BLaER1 treated with 17β-estradiol and CSF1 and Interleukin-3, amounts not matched to agents 10 nM and 100 nM (cell line): ENCODE measurements around the gene LAD1.

Experiments
- H3K27ac ChIP-seq, 11 experiments: shearing (Covaris generic); formaldehyde crosslinking; 2 replicates each; pipeline ENCODE4 v1.8.1; 2022
- H3K27me3 ChIP-seq, 11 experiments: shearing (Covaris generic); formaldehyde crosslinking; 2 replicates each; pipeline ENCODE4 v1.8.1; 2022
- H3K36me3 ChIP-seq, 11 experiments: shearing (Covaris generic); formaldehyde crosslinking; 2 replicates each; pipeline ENCODE4 v1.8.1; 2022
- H3K4me1 ChIP-seq, 10 experiments: shearing (Covaris generic); formaldehyde crosslinking; 2 replicates each; pipeline ENCODE4 v1.8.1; 2022
- H3K4me2 ChIP-seq, 11 experiments: shearing (Covaris generic); formaldehyde crosslinking; 2 replicates each; pipeline ENCODE4 v1.8.1; 2022
- H3K4me3 ChIP-seq, 10 experiments: shearing (Covaris generic); formaldehyde crosslinking; 2 replicates each; pipeline ENCODE4 v1.8.1; 2022
- H3K9ac ChIP-seq, 11 experiments: shearing (Covaris generic); formaldehyde crosslinking; 2 replicates each; pipeline ENCODE4 v1.8.1; 2022
- H3K9me3 ChIP-seq, 11 experiments: shearing (Covaris generic); formaldehyde crosslinking; replicated peaks in 1 of 11; 2 replicates each; pipeline ENCODE4 v1.8.1; 2022
- H4K20me1 ChIP-seq, 11 experiments: shearing (Covaris generic); formaldehyde crosslinking; 2 replicates each; pipeline ENCODE4 v1.8.1; 2022
- Cebpa-rat ChIP-seq, 11 experiments: shearing (Covaris generic); IDR thresholded peaks; 2 replicates each; pipeline ENCODE4 v1.8.1; 2022

The LAD1 gene

DNA sequence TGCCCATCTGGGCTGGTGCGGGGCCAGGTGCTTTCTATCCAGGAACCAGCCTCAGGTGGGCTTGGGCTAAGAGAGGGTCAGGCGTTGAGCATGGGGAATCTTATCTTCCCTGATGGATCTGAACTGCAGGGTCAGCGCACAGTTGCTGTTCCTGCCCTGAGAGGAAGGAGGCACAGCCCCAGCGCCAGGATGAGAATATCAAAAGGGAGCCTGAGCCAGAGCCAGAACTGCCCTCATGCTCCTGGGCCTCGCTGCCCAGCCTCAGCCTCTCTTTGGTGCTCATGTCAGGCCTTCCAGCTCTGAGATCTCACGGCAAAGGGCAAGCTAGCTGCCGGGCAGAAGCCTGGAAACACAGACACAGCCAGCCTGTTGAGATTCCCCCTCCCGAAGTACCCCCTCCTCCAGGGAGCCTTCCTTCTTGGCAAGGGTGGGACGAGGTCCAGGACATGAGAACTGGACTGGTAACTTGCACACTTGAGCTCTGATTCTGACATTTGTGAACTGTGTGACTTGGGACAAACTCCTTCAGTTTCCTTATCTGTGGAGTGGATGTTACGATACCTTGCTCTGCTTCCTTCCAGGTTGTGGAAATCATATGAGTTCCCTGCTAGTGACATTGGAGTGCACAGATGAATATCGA, 1.2 kb upstream of the LAD1 start:
- no peak for TF ChIP-seq Cebpa-rat (IDR thresholded peaks at IDR 0.05)
- Histone ChIP-seq H3K9ac (no peak overlapping the region), H3K4me2 (0 out of 22 replicates have a peak overlapping the region, but pooled peaks of 1 of the 11 experiments have one; percentile 12)

DNA sequence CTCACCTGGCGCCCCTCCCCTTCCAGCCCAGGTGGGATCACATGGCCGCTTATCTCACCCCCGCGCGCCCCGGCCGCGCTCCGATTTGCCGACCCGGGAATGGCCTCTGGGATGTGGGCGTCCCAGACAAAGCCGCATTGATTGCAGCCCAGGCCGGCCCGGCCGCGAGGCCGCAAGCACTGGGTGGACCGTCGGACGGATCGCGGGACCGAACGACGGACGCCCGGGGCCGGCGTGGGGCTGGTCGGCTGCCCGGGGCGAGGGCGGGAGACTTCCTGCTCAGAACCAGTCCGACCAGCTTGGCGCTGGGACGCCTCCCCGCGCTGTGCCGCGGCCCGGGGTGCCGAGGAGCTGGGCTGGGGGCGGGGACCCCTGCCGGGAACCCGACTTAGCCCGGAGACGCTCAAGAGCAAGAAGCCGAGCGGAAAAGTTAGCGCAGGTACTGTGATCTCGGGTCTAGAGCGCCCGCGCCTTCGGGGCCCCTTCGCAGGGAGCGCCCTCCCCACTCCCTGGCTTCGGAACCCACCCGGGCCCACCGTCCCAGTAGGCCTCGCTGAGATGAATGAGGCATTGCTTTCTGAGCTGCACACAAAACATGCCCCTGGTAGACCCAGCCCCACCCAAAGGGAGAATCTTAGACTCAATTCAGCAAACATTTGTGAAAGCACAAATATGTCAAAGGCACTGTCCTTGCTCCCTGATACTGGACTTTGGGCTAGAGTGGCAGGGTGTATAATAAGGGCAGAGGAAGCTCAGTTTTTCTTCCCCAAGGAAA, 415 bp upstream of the LAD1 start:
- Histone ChIP-seq H3K4me2 (no peak overlapping the region), H3K27me3 (no peaks in the 10 kb centered on the region), H3K27ac (no peak overlapping the region), H3K4me3 (no peak overlapping the region), H3K36me3 (no peaks in the 10 kb centered on the region), H3K9ac (no peak overlapping the region), H3K9me3 (no peaks in the 10 kb centered on the region), H4K20me1 (no peaks in the 10 kb centered on the region; a peak in 2 of 22 replicates), H3K4me1 (peaks cover 8 to 52% (median 32%) of the 10 kb centered on the region in 10 experiments)
- TF ChIP-seq Cebpa-rat (IDR thresholded peaks at IDR 0.05), result no peak

More for the DNA sequence above, 1.2 kb upstream of the LAD1 start:
- Histone ChIP-seq H3K4me1 (peaks cover 16 to 52% (median 33%) of the 10 kb centered on the region in 10 experiments), H3K27me3 (no peaks in the 10 kb centered on the region), H3K36me3 (no peaks in the 10 kb centered on the region), H3K9me3 (no peaks in the 10 kb centered on the region), H3K4me3 (no peak overlapping the region), H4K20me1 (no peaks in the 10 kb centered on the region; a peak in 2 of 22 replicates), H3K27ac (no peak overlapping the region)

- Histone ChIP-seq H3K9ac (no peak overlapping the region), H3K36me3 (no peaks in the 10 kb centered on the region), H3K27me3 (no peaks in the 10 kb centered on the region), H3K27ac (no peak overlapping the region), H3K4me1 (peaks cover 0 to 59% (median 32%) of the 10 kb centered on the region in 10 experiments; a peak in 15 of 20 replicates), H3K4me2 (peak overlapping the region in 6 of 11 experiments; percentile 29 to 56 (median 46); a peak in 9 of 22 replicates), H4K20me1 (no peaks in the 10 kb centered on the region; a peak in 2 of 22 replicates), H3K4me3 (no peak overlapping the region), H3K9me3 (no peaks in the 10 kb centered on the region)
- no peak for TF ChIP-seq Cebpa-rat (IDR thresholded peaks at IDR 0.05)
Observed at GRCh38 chr1:201397675-201398074, 1.4 kb downstream of the LAD1 start.

DNA sequence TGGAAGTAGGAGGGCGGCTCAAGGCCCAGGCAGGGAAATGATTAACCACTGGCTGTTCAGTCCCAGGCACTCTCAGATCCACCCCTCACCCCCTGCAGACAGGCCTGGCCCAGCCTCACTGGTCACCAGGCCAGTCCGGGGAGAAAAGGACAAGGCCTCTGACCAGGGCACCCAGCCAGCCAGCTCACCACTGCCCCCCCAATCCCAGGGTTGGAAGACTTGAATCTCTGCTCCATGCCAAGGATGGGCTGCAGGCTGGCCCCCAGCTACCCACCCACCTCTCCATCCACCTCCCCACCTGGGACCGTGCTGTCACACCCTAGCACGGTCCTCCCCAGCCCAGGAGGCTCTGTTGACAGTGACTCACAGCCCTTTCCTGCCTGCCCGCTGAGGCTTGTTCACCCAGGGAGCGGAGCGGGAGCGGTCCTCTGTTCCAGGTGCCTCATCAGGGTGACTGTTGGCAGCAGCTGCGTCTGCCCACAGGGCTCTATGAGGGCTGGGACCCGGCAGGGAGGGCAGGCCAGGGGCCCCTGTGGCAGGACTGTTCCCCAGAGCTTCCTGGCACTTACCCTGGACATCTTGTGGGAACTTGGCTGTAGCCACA, 2.2 kb downstream of the LAD1 start:
- no peak overlapping the region for H3K9ac ChIP-seq
- no peaks in the 10 kb centered on the region for H3K27me3 ChIP-seq
- no peak overlapping the region for H3K27ac ChIP-seq
- H3K4me2 ChIP-seq, result peak overlapping the region in 9 of 11 experiments; percentile 19 to 56 (median 46); a peak in 16 of 22 replicates
- H4K20me1 ChIP-seq, result no peaks in the 10 kb centered on the region; a peak in 2 of 22 replicates
- TF ChIP-seq Cebpa-rat (IDR thresholded peaks at IDR 0.05), result no peak
- H3K9me3 ChIP-seq, result no peaks in the 10 kb centered on the region
- H3K4me1 ChIP-seq, result peaks cover 0 to 62% (median 32%) of the 10 kb centered on the region in 10 experiments; a peak in 16 of 20 replicates
- H3K4me3 ChIP-seq, result no peak overlapping the region
- no peaks in the 10 kb centered on the region for H3K36me3 ChIP-seq

- no peaks in the 10 kb centered on the region; a peak in 2 of 22 replicates for H4K20me1 ChIP-seq
- no peak overlapping the region for H3K4me3 ChIP-seq
- no peak overlapping the region for H3K27ac ChIP-seq
- H3K4me2 ChIP-seq, result peak overlapping the region in 2 of 11 experiments; percentile 14 to 20; a peak in 1 of 22 replicates
- H3K4me1 ChIP-seq, result peaks cover 0 to 55% (median 31%) of the 10 kb centered on the region in 10 experiments; a peak in 16 of 20 replicates
- no peaks in the 10 kb centered on the region for H3K36me3 ChIP-seq
- no peaks in the 10 kb centered on the region for H3K27me3 ChIP-seq
- H3K9ac ChIP-seq, result no peak overlapping the region
- no peak for TF ChIP-seq Cebpa-rat (IDR thresholded peaks at IDR 0.05)
- no peaks in the 10 kb centered on the region for H3K9me3 ChIP-seq
Observed at GRCh38 chr1:201395936-201396335, 3.2 kb downstream of the LAD1 start.

- Histone ChIP-seq H4K20me1 (no peaks in the 10 kb centered on the region; a peak in 2 of 22 replicates), H3K4me2 (peak overlapping the region in 9 of 11 experiments; percentile 5 to 54 (median 37); a peak in 15 of 22 replicates), H3K4me3 (no peak overlapping the region), H3K36me3 (no peaks in the 10 kb centered on the region), H3K4me1 (peaks cover 0 to 55% (median 29%) of the 10 kb centered on the region in 10 experiments; a peak in 16 of 20 replicates), H3K27ac (no peak overlapping the region), H3K27me3 (no peaks in the 10 kb centered on the region), H3K9ac (no peak overlapping the region), H3K9me3 (no peaks in the 10 kb centered on the region)
- no peak for TF ChIP-seq Cebpa-rat (IDR thresholded peaks at IDR 0.05)
Observed at GRCh38 chr1:201394591-201394990, 4.5 kb downstream of the LAD1 start.

DNA sequence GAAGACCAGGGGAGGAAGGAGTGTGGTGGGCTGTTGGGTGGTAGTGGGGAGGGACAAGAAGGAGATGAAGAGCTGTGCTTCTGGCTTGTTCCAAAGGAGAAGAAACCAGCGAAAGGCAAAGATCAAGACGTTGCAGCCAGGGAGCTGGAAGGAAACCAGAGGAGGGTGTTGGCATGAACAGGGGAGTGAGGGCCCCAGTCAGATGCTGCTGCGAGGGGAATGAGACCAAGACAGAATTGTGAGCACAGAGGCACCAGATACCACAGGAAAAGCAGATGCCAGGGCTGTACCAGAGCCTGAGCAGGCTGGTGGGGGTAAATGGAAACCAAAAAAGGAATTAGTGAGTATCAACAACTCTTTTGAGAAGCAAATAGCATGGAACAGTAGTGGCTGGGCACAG, 6.0 kb downstream of the LAD1 start:
- Histone ChIP-seq H3K27ac (no peak overlapping the region), H3K27me3 (no peaks in the 10 kb centered on the region), H3K4me1 (peaks cover 0 to 55% (median 29%) of the 10 kb centered on the region in 10 experiments; a peak in 16 of 20 replicates), H4K20me1 (no peaks in the 10 kb centered on the region; a peak in 2 of 22 replicates), H3K4me3 (no peak overlapping the region), H3K4me2 (peak overlapping the region in 3 of 11 experiments; percentile 13 to 38 (median 34); a peak in 5 of 22 replicates), H3K9me3 (no peaks in the 10 kb centered on the region), H3K9ac (no peak overlapping the region), H3K36me3 (no peaks in the 10 kb centered on the region)
- no peak for TF ChIP-seq Cebpa-rat (IDR thresholded peaks at IDR 0.05)

DNA sequence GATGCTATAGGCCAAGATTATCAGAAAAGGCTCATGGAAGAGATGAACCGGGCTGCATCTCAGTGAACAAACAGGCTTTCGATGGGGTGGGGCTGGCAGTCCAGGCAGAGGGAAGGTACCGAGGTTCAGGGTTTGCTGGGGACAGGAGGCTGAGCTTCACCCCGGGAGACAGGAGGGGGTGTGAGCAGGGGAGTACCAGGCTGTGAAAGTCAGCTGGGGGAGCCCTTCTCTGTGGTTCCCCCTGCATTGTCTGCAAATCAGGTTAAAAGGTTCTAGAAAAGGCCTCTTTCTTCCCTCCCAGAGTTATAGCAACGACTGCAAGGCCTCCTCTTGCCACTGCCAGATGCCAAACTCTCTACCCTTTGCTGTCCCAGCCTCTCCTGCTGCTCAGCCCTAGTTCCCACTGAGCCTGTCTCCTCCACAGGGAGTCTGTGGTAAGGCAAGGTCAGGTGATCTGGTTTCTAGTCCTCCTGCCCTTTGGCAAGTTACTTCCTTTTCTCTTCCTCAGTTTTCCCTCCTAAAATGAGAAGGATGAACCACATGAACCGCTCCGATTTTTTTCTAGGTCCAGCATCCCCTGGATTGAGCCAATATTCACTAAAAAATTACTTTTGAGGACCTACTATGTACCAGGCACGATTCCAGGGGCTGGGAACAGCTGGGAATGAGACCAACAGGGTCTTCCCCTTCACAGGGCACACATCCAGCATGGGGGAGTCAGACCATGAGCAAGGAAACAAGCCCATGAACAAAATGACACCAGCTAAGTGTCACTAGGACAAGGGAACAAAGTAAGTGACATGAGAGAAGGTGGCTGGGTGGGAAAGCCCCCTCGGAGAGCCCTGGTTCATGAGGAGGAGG, 7.2 kb downstream of the LAD1 start:
- Histone ChIP-seq H3K27ac (no peak overlapping the region), H3K4me3 (no peak overlapping the region), H3K27me3 (no peaks in the 10 kb centered on the region), H3K9ac (no peak overlapping the region), H3K9me3 (no peaks in the 10 kb centered on the region), H3K4me1 (peaks cover 0 to 44% (median 23%) of the 10 kb centered on the region in 10 experiments; a peak in 16 of 20 replicates), H3K4me2 (peak overlapping the region in 2 of 11 experiments; percentile 13 to 24; a peak in 2 of 22 replicates), H3K36me3 (no peaks in the 10 kb centered on the region), H4K20me1 (no peaks in the 10 kb centered on the region; a peak in 1 of 22 replicates)
- no peak for TF ChIP-seq Cebpa-rat (IDR thresholded peaks at IDR 0.05)
